ENCODE data around the gene SLC1A4.
"Not testable (repeated sequence)": the region's sequence is repeated elsewhere in the genome, so short reads cannot be mapped to it uniquely, and the experiment has no call there.

The SLC1A4 gene

GRCh38 chr2:64958556-64958955 lies 30.6 kb upstream of the SLC1A4 start:
- peaks cover 13% of the 10 kb centered on the region for H3K36me3 Mint-ChIP-seq (ENCODE audit: low read depth)
- H3K9me3 Mint-ChIP-seq = peaks cover 11% of the 10 kb centered on the region
- H3K27me3 Mint-ChIP-seq (ENCODE audit: low read depth, poor library complexity) = no peaks in the 10 kb centered on the region
- no peak overlapping the region for H3K4me3 Mint-ChIP-seq
- H3K4me1 Mint-ChIP-seq = no peaks in the 10 kb centered on the region
- peak overlapping the region; percentile 53 for H3K27ac Mint-ChIP-seq
- DNase-seq = no peak
- TF ChIP-seq CTCF (IDR thresholded peaks at IDR 0.05) = no peak

- no peak for TF ChIP-seq CTCF (IDR thresholded peaks at IDR 0.05)
- H3K4me1 Mint-ChIP-seq = no peaks in the 10 kb centered on the region
- no peak overlapping the region for H3K27ac Mint-ChIP-seq
- H3K27me3 Mint-ChIP-seq (ENCODE audit: low read depth, poor library complexity) = no peaks in the 10 kb centered on the region
- DNase-seq = no peak
- H3K4me3 Mint-ChIP-seq = no peak overlapping the region
- peaks cover 3% of the 10 kb centered on the region for H3K36me3 Mint-ChIP-seq (ENCODE audit: low read depth)
- H3K9me3 Mint-ChIP-seq = peaks cover 3% of the 10 kb centered on the region
These were observed 28.4 kb upstream of the SLC1A4 start for GRCh38 chr2:64960819-64961218.

- H3K4me1 Mint-ChIP-seq; H3K36me3 Mint-ChIP-seq (ENCODE audit: low read depth); H3K4me3 Mint-ChIP-seq; H3K27ac Mint-ChIP-seq; H3K9me3 Mint-ChIP-seq; H3K27me3 Mint-ChIP-seq (ENCODE audit: low read depth, poor library complexity); DNase-seq: not testable (repeated sequence)
These were observed 26.1 kb upstream of the SLC1A4 start for GRCh38 chr2:64963138-64963537.

GRCh38 chr2:64963719-64964118 lies 25.5 kb upstream of the SLC1A4 start:
- H3K4me3 Mint-ChIP-seq = no peak overlapping the region
- H3K27me3 Mint-ChIP-seq (ENCODE audit: low read depth, poor library complexity) = no peaks in the 10 kb centered on the region
- DNase-seq = no peak
- peaks cover 6% of the 10 kb centered on the region for H3K36me3 Mint-ChIP-seq (ENCODE audit: low read depth)
- H3K27ac Mint-ChIP-seq = no peak overlapping the region
- H3K9me3 Mint-ChIP-seq = no peaks in the 10 kb centered on the region
- no peak for TF ChIP-seq CTCF (IDR thresholded peaks at IDR 0.05)
- H3K4me1 Mint-ChIP-seq = no peaks in the 10 kb centered on the region

GRCh38 chr2:64966017-64966416 lies 23.2 kb upstream of the SLC1A4 start:
- TF ChIP-seq CTCF (IDR thresholded peaks at IDR 0.05) = no peak
- no peak overlapping the region for H3K4me3 Mint-ChIP-seq
- peaks cover 4% of the 10 kb centered on the region for H3K4me1 Mint-ChIP-seq
- H3K27ac Mint-ChIP-seq = no peak overlapping the region
- H3K27me3 Mint-ChIP-seq (ENCODE audit: low read depth, poor library complexity) = no peaks in the 10 kb centered on the region
- no peaks in the 10 kb centered on the region for H3K9me3 Mint-ChIP-seq
- DNase-seq = no peak
- H3K36me3 Mint-ChIP-seq (ENCODE audit: low read depth) = peaks cover 14% of the 10 kb centered on the region

- DNase-seq = no peak
- Mint-ChIP-seq H3K27me3 (ENCODE audit: low read depth, poor library complexity) (no peaks in the 10 kb centered on the region), H3K9me3 (no peaks in the 10 kb centered on the region), H3K4me1 (peaks cover 4% of the 10 kb centered on the region), H3K36me3 (ENCODE audit: low read depth) (peaks cover 14% of the 10 kb centered on the region), H3K27ac (no peak overlapping the region), H3K4me3 (no peak overlapping the region)
- no peak for TF ChIP-seq CTCF (IDR thresholded peaks at IDR 0.05)
These were observed 22.4 kb upstream of the SLC1A4 start for GRCh38 chr2:64966839-64967238.

All from nephron progenitor cell (in vitro differentiated cells).